Fibroblast of mammary gland (primary cell): ENCODE results near the gene DYRK2.
"Not testable (repeated sequence)": the region's sequence is repeated elsewhere in the genome, so short reads cannot be mapped to it uniquely, and the experiment has no call there.

Experiments
- DNase-seq: peaks from one replicate; pipeline ENCODE4 v3.0.0-alpha.2; 2010; ENCODE audit warnings: low read depth
- H3K4me3 ChIP-seq: 2 replicates; pipeline ENCODE4 v1.5.1; 2011; ENCODE audit warnings: low read depth, mild to moderate bottlenecking, low read length, moderate library complexity; ENCODE audit not compliant: control insufficient read depth
- TF ChIP-seq, protein P1 (sequence below): conservative IDR thresholded peaks from 2 replicates; pipeline ENCODE4 v1.5.1; 2011; ENCODE audit warnings: low read depth, low read length, inconsistent platforms; ENCODE audit not compliant: control insufficient read depth, insufficient read depth

DYRK2 gene

DNA sequence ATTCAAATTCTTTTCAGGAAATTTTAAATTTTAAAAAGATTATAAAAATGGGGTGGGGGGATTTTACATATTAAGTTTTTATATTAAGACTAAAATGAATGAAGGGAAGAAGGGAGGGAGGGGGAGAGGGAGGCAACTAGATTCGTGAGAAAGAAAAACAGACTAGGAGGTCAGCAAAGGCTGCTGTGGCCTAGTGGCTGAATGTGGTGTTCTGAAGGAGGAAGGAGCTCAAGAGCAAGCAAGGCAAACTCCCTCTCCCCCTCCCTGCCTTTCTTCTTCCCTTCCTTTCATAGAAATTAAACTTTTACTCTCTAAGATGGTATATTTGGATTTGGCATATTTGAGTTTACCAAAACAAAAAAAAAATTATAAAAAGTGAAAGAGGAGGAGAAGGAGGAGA, 18.1 kb downstream of the DYRK2 start:
- no peak overlapping the region for H3K4me3 ChIP-seq
- DNase-seq, result no peak
- TF ChIP-seq, protein P1, sequence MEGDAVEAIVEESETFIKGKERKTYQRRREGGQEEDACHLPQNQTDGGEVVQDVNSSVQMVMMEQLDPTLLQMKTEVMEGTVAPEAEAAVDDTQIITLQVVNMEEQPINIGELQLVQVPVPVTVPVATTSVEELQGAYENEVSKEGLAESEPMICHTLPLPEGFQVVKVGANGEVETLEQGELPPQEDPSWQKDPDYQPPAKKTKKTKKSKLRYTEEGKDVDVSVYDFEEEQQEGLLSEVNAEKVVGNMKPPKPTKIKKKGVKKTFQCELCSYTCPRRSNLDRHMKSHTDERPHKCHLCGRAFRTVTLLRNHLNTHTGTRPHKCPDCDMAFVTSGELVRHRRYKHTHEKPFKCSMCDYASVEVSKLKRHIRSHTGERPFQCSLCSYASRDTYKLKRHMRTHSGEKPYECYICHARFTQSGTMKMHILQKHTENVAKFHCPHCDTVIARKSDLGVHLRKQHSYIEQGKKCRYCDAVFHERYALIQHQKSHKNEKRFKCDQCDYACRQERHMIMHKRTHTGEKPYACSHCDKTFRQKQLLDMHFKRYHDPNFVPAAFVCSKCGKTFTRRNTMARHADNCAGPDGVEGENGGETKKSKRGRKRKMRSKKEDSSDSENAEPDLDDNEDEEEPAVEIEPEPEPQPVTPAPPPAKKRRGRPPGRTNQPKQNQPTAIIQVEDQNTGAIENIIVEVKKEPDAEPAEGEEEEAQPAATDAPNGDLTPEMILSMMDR, result no peak

DNA sequence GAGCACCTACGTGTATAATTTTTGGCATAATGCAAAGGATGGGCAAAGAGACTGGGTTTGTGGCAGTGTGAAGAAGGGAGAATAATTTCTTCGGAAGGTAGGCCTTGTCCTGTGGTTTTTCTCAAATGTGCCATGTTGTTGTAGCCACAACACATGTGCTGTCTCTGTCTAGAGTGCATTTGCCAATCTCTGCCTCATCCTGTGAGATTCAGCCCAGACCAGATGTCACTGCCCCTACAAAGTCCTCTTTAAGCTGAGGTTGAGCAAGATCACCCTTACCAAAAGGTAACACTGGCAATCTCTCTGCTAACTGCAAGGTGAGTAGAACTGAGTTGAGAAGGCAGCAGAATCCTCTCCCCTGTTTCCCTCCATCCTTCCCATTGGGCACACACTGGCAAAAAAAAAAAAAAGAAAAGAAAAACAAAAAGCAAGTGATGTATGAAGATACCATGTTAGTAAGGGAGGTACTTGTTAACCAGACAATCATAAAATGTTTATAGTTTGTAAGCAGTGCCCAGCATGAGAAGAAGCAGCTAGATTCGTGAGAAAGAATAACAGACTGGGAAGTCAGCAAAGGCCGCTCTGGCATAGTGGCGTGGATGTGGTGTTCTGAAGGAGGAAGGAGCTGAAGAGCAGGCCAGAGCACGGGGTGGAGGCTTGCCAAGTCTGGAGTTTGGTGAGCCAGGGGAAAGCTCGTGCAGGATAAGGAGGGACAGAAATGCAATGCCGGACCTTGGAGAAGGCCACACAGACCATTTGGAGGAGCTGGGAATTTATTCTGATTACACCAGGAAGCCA, 18.9 kb downstream of the DYRK2 start:
- TF ChIP-seq, protein P1, result no peak
- H3K4me3 ChIP-seq, result no peak overlapping the region
- peak; percentile 55 for DNase-seq

DNA sequence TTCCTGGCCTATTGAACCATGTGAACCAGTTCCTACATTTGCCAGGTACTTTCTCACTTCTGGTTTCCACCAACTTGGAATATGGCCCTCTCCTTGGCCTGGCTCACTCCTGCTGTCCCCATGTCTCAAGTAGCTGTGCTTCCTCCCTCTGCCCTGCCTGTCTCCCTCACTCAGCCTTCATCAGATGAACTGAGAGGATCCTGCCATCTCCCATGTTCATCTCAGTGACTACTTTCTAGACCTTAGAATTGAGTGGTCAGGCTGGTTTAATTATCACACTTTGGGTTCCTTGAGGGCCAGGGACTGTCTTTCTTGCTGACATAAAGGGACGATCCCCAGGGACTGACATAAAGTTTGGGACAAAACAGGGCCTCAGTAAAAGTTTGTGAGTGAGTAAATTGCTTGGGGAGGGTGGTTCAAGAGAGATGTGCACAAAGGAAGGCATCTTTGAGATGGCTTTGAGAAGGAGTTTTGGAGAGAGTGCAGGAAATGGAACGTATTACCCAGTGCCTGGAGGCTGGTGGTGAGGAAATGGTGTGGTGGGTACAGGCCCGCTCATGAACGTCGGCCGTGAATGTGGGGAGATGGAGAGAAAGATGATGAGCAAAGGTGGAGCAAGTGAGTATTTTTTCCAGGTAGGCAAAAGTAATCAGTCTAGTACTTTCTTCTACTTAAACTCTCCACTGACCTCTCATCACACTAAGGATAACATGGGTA, 20.8 kb downstream of the DYRK2 start:
- TF ChIP-seq, protein P1, result no peak
- H3K4me3 ChIP-seq, result no peak overlapping the region
- no peak for DNase-seq

DNA sequence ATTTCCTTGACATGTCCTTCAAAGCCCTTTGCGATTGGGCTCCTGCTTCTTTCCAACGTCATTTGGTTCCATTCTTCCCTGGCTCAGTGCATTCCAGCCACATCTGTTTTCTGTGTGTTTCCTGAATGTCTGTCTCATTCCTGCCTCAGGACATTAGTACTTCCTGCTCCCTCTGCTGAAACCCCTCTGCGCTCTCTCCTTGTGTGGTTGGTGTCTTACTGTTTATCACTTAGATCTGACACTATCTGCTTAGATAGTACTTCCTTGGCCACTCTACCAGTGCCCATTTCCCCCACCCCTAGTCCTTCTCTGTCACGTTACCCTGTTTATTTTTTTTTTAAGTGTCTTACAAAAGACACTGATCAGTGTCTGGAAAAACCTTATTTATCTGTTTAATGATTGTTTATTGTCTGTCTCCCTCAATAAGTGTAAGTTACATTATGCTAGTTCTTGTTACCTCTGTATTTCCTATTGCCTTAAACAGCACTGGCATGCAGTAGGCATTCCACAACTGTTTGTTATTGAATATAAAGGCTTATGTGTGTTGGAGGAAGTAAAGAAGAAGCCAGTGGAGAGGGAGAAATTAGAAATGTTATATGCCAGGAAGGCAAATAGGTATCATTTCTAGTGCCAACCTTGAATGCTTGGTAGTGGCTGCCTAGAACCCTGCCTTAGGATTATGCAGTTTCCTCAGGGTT, 21.5 kb downstream of the DYRK2 start:
- no peak for DNase-seq
- TF ChIP-seq, protein P1, result no peak
- no peak overlapping the region for H3K4me3 ChIP-seq

DNA sequence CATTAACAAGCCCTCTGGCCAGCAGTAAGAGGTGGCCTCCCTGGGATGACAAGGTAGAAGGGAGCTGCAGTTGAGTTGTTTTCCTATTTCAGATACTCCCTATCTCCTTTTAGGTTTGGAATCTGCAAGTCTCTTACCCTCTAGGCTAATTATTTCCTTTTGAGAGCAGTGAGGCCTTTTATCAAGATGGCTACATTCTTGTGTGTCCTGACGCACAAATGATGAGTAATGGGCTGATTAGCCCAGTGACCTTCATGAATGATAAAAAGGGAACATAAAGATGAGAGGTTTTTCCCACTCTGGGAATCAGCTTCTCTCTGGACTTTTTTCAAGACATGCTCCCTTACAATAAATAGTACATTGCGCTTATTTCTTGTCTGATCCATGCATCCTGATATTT, 22.9 kb downstream of the DYRK2 start:
- TF ChIP-seq, protein P1, result no peak
- DNase-seq, result peak; percentile 69
- no peak overlapping the region for H3K4me3 ChIP-seq

DNA sequence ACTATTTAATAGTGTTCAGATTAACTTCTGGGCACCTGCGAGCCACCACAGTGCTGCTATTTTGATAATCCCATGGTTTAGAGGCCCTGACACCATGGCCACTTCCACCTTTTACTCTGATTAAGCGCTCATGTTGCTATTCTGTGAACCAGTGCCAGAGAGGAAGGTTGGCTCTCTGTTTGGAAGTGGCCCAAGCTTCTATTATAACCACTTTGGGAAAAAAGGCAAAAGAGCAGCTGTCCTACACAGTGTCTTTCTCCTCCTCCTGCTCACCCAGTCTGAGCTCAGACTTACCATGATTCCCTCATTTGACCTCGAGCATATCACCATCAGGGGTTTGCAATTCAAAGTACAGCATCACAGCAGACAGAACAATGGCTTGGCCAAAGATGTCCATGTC, 23.3 kb downstream of the DYRK2 start:
- DNase-seq, result no peak
- TF ChIP-seq, protein P1, result no peak
- no peak overlapping the region for H3K4me3 ChIP-seq

DNA sequence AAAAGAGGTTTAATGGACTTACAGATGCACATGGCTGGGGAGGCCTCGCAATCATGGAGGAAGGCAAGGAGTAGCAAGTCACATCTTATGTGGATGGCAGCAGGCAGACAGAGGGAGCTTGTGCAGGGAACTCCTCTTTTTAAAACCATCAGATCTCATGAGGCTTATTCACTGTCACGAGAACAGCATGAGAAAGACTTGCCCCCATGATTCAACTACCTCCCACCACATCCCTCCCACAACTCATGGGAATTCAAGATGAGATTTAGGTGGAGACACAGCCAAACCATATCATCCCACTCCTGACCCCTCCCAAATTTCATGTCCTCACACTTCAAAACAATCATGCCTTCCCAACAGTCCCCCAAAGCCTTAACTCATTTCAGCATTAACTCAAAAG, 24.0 kb downstream of the DYRK2 start:
- DNase-seq, H3K4me3 ChIP-seq: not testable (repeated sequence)

DNA sequence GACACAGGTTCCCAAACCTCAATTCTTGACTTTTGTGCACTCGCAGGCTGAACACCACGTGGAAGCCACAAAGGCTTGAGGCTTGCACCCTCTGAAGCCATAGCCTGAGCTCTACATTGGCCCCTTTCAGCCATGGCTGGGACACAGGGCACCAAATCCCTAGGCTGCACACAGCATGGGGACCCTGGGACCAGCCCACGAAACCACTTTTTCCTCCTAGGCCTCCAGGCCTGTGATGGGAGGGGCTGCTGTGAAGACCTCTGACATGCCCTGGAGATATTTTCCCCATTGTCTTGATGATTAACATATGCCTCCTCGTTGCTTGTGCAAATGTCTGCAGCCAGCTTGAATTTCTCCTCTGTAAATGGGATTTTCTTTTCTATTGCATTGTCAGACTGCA, 25.0 kb downstream of the DYRK2 start:
- DNase-seq, H3K4me3 ChIP-seq: not testable (repeated sequence)
